AG09309 (cell line): ENCODE results near the gene DMXL2.
A peak's percentile ranks its signal among the peaks of the same experiment; 100 is the strongest.

Experiments used
- DNase-seq: peaks from one replicate; pipeline ENCODE4 v3.0.0-alpha.2; 2010; ENCODE audit warnings: low read depth
- H3K4me3 ChIP-seq: 2 replicates; pipeline ENCODE4 v1.5.1; 2011; ENCODE audit warnings: mild to moderate bottlenecking, low read depth, low read length, moderate library complexity; ENCODE audit not compliant: control insufficient read depth
- TF ChIP-seq, protein P1 (sequence below): IDR thresholded peaks from 2 replicates; pipeline ENCODE4 v1.5.1; 2011; ENCODE audit warnings: mild to moderate bottlenecking, low read depth, low read length, inconsistent platforms; ENCODE audit not compliant: insufficient read depth, control insufficient read depth; ENCODE audit errors: missing control alignments

DMXL2 gene, protein sequence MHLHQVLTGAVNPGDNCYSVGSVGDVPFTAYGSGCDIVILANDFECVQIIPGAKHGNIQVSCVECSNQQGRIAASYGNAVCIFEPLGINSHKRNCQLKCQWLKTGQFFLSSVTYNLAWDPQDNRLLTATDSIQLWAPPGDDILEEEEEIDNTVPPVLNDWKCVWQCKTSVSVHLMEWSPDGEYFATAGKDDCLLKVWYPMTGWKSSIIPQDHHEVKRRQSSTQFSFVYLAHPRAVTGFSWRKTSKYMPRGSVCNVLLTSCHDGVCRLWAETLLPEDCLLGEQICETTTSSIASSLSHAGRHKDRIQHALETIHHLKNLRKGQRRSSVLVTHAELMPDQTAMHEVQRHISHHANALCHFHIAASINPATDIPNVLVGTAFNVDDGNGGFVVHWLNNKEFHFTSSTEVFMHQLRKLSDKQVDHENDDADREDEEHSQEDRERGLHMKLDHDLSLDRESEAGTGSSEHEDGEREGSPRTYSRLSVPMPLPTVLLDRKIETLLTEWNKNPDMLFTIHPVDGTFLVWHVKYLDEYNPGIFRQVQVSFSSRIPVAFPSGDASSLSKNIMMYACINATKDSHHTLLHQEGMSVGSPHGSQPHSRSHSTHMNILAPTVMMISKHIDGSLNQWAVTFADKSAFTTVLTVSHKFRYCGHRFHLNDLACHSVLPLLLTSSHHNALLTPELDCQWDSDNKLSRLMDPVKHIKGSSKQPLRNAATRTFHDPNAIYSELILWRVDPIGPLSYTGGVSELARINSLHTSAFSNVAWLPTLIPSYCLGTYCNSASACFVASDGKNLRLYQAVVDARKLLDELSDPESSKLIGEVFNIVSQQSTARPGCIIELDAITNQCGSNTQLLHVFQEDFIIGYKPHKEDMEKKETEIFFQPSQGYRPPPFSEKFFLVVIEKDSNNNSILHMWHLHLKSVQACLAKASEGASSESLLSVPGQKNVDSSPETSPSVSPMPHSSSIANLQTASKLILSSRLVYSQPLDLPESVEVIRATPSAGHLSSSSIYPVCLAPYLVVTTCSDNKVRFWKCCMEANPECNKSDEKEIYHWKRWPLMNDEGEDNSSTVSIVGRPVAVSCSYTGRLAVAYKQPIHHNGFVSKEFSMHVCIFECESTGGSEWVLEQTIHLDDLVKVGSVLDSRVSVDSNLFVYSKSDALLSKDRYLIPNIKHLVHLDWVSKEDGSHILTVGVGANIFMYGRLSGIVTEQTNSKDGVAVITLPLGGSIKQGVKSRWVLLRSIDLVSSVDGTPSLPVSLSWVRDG (N-terminal part only)

DNA sequence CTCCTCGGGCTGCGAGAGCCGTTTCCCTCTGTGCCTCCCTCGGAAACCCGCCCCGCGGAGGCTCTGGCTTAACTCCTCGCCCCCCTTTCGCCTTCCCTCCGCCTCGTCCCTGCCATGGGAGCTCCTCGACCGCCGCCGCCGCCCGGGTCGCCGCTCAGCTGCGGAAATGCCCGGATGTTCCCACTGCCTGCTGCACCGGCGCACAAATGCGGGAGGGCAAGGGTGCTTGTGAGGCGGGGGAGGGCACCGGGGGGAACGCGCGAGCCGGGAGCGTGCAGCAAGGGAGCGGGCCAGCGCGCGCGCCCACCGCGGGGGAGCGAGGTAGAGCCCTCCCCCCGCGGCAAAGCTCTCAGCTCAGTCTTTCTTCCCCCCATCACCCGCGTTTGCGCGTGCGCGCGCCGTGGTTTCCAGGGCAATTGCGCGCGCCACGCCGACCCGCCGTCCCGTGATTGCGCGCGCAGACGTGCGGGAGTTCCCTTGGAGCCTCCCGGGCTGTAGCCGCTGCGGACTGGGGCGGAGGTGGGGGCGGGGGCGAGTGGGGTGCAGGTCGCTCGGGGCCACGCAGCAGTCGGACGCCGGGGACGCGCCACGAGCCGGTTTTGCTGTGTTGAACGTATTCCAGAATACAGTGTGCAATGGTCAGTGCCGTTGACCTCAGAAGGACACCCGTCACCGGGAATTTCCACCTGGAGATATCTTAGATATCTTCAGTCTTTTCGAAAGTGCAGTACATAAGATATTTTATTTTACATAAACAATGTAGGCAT is at the start of gene DMXL2:
Gene DMXL2 (minus strand): TSS at position 168 of the 767 bp plus-strand sequence. CDS start 226 bp downstream, outside the sequence.
- DNase-seq, result peak; percentile 29
- TF ChIP-seq, protein P1, sequence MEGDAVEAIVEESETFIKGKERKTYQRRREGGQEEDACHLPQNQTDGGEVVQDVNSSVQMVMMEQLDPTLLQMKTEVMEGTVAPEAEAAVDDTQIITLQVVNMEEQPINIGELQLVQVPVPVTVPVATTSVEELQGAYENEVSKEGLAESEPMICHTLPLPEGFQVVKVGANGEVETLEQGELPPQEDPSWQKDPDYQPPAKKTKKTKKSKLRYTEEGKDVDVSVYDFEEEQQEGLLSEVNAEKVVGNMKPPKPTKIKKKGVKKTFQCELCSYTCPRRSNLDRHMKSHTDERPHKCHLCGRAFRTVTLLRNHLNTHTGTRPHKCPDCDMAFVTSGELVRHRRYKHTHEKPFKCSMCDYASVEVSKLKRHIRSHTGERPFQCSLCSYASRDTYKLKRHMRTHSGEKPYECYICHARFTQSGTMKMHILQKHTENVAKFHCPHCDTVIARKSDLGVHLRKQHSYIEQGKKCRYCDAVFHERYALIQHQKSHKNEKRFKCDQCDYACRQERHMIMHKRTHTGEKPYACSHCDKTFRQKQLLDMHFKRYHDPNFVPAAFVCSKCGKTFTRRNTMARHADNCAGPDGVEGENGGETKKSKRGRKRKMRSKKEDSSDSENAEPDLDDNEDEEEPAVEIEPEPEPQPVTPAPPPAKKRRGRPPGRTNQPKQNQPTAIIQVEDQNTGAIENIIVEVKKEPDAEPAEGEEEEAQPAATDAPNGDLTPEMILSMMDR, result no peak

DNA sequence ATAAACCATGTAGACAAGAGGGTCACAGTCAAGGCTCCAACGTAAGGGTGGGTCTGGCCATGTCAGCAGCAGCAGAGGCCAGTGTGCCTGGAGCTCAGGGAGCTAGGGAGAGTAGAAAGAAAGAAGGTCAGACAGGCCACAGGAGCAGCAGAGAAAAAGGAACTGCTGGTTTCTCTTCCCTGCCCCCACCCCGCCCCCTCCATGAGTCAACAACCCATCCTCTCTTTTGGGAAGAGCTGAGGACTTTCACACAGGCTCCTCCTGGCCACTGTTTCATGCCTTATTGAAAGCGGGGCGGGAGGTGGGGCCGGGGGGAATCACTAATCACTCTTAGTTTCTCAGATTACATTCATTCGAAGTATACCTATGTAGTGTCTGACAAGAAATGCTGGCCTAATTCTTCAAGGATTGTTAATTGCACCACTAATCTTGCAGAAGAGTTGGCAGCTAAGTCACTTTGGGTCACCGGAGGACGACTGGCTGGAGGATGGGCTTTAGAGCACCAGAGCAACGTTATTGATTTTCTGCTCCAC is 49.6 kb upstream of the DMXL2 start:
- H3K4me3 ChIP-seq, result no peak overlapping the region
- TF ChIP-seq, protein P1, result no peak
- no peak for DNase-seq

More for the DNA sequence above, at the start of gene DMXL2:
- peak within 1 kb of the TSS; percentile 87 for H3K4me3 ChIP-seq

DNA sequence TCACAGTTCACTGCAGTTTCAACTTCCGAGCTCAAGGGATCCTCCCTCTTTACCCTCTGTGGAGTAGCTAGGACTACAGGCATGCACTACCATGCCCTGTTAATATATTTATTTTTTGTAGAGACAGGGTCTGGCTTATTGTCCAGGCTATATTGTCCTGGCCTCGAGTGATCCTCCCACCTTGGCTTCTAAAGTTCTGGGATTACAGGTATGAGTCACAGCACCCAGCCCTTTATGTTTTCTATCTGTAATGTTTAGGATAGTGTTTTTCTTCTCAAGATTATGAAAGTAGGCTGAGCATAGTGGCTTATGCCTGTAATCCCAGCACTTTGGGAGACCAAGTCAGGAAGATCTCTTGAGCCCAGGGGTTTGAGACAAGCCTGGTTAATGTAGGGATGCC is 46.8 kb upstream of the DMXL2 start:
- TF ChIP-seq, protein P1, result no peak
- H3K4me3 ChIP-seq, result no peak overlapping the region

DNA sequence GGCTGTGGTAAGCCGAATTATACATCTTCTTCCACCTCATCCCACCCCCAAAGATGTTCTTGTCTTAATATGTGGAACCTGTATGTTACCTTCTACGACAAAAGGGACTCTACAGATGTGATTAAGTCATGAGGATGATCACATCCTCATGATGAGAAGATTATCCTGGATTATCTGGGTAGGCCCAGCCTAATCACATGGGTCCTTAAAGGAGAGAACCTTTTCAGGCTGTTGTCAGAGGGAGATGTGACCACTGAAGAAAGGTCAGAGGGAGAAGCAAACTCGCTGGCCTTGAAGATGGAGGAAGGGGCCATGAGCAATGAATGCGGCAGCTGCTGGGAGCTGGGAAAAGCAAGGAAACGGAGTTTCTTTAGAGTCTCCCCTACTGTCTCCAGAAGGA is 45.9 kb upstream of the DMXL2 start:
- no peak overlapping the region for H3K4me3 ChIP-seq
- TF ChIP-seq, protein P1, result no peak
- DNase-seq, result no peak

More for the DNA sequence above, 46.8 kb upstream of the DMXL2 start:
- DNase-seq, result no peak

DNA sequence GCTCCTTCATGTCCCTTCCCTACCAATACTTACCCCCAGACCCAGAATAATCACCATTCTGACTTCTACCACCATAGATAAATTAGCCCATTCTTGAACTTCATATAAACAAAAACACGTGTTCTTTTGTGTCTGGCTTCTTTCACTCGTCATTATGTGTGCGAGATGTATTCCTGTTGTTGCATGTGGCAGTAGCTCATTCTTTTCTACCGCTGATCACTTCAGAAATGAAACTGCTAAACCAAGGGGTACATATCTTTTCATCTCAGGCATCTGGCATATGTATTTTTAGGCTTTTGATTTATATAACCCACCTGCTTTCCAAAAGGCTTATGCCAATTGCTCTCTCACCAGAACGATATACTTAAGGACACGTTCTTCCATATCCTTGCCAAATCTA is 44.9 kb upstream of the DMXL2 start:
- H3K4me3 ChIP-seq, result no peak overlapping the region
- TF ChIP-seq, protein P1, result no peak

More for the DNA sequence above, 44.9 kb upstream of the DMXL2 start:
- DNase-seq, result no peak
